KMS-11 (cell line): Measurements from ENCODE around the gene MST1.

ENCODE experiments used
- H2AFZ ChIP-seq: fragments of 200-600 bp; sonication (generic); 2 replicates; pipeline ENCODE4 v1.6.1; 2016; ENCODE audit warnings: antibody characterized with exemption, mixed run types, low read depth
- H3K27ac ChIP-seq: fragments of 200-600 bp; sonication (generic); 2 replicates; pipeline ENCODE4 v1.6.1; 2016; ENCODE audit warnings: mild to moderate bottlenecking, mixed run types
- H3K27me3 ChIP-seq: fragments of 200-600 bp; sonication (generic); 2 replicates; pipeline ENCODE4 v1.6.1; 2017; ENCODE audit warnings: mild to moderate bottlenecking, low read depth, mixed run types, moderate library complexity; ENCODE audit not compliant: insufficient read depth
- H3K36me3 ChIP-seq: fragments of 200-600 bp; sonication (generic); 2 replicates; pipeline ENCODE4 v1.6.1; 2017; ENCODE audit warnings: mild to moderate bottlenecking, mixed run types; ENCODE audit not compliant: insufficient read depth
- H3K4me1 ChIP-seq: fragments of 200-600 bp; sonication (generic); 2 replicates; pipeline ENCODE4 v1.6.1; 2016; ENCODE audit warnings: mild to moderate bottlenecking, low read depth, mixed run types; ENCODE audit not compliant: poor library complexity, severe bottlenecking
- H3K4me2 ChIP-seq: fragments of 200-600 bp; sonication (generic); 2 replicates; pipeline ENCODE4 v1.7.0; 2016; ENCODE audit warnings: mild to moderate bottlenecking, mixed run types
- H3K4me3 ChIP-seq: fragments of 200-600 bp; sonication (generic); IDR thresholded peaks from 2 replicates; pipeline ENCODE4 v1.6.1; 2017; ENCODE audit warnings: low read depth, low read length, mixed read lengths; ENCODE audit not compliant: insufficient read depth
- H3K79me2 ChIP-seq: fragments of 200-600 bp; sonication (generic); 2 replicates; pipeline ENCODE4 v1.6.1; 2016; ENCODE audit warnings: low read depth, mixed run types; ENCODE audit not compliant: insufficient read depth
- H3K9ac ChIP-seq: fragments of 200-600 bp; sonication (generic); 2 replicates; pipeline ENCODE4 v1.6.1; 2016; ENCODE audit warnings: mild to moderate bottlenecking, mixed run types
- H4K20me1 ChIP-seq: fragments of 200-600 bp; sonication (generic); 2 replicates; pipeline ENCODE4 v1.6.1; 2016; ENCODE audit warnings: mild to moderate bottlenecking, mixed run types; ENCODE audit not compliant: insufficient read depth
- TF ChIP-seq, protein P1 (sequence below): fragments of 200-600 bp; sonication (generic); conservative IDR thresholded peaks from 2 replicates; pipeline ENCODE4 v1.6.1; 2017; ENCODE audit warnings: low read depth, mild to moderate bottlenecking, antibody characterized with exemption, low read length, moderate library complexity, mixed read lengths

The MST1 gene

GRCh38 chr3:49675912-49676311, 13.4 kb downstream of the MST1 start:
- TF ChIP-seq, protein P1, sequence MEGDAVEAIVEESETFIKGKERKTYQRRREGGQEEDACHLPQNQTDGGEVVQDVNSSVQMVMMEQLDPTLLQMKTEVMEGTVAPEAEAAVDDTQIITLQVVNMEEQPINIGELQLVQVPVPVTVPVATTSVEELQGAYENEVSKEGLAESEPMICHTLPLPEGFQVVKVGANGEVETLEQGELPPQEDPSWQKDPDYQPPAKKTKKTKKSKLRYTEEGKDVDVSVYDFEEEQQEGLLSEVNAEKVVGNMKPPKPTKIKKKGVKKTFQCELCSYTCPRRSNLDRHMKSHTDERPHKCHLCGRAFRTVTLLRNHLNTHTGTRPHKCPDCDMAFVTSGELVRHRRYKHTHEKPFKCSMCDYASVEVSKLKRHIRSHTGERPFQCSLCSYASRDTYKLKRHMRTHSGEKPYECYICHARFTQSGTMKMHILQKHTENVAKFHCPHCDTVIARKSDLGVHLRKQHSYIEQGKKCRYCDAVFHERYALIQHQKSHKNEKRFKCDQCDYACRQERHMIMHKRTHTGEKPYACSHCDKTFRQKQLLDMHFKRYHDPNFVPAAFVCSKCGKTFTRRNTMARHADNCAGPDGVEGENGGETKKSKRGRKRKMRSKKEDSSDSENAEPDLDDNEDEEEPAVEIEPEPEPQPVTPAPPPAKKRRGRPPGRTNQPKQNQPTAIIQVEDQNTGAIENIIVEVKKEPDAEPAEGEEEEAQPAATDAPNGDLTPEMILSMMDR = no peak
- H3K27ac ChIP-seq = no peak overlapping the region
- no peaks in the 10 kb centered on the region for H3K27me3 ChIP-seq
- H4K20me1 ChIP-seq = no peaks in the 10 kb centered on the region
- H2AFZ ChIP-seq = no peak overlapping the region
- no peaks in the 10 kb centered on the region for H3K36me3 ChIP-seq
- H3K4me2 ChIP-seq = no peak overlapping the region
- H3K9ac ChIP-seq = no peak overlapping the region
- H3K79me2 ChIP-seq = no peaks in the 10 kb centered on the region
- peaks cover 5% of the 10 kb centered on the region for H3K4me1 ChIP-seq
- H3K4me3 ChIP-seq = no peak overlapping the region

- Histone ChIP-seq H4K20me1 (no peaks in the 10 kb centered on the region), H2AFZ (no peak overlapping the region; the same call in 1 of the 2 replicates), H3K27ac (no peak overlapping the region), H3K4me1 (peaks cover 5% of the 10 kb centered on the region), H3K36me3 (no peaks in the 10 kb centered on the region), H3K4me2 (peak overlapping the region; percentile 51), H3K9ac (peak overlapping the region; percentile 86; the same call in 1 of the 2 replicates), H3K27me3 (no peaks in the 10 kb centered on the region), H3K4me3 (no peak overlapping the region), H3K79me2 (no peaks in the 10 kb centered on the region)
- TF ChIP-seq, protein P1 = no peak
Measured at GRCh38 chr3:49674497-49674983, 14.7 kb downstream of the MST1 start.

GRCh38 chr3:49673715-49674496, 15.4 kb downstream of the MST1 start, which contains the start of gene APEH:
Gene APEH (plus strand): TSS chr3:49674351. CDS start chr3:49674402, 51 bp downstream.
- H3K27ac ChIP-seq = peak within 1 kb of the TSS; percentile 82
- peak within 1 kb of the TSS; percentile 54 for H2AFZ ChIP-seq
- H3K4me3 ChIP-seq = no peak within 1 kb of the TSS

DNA sequence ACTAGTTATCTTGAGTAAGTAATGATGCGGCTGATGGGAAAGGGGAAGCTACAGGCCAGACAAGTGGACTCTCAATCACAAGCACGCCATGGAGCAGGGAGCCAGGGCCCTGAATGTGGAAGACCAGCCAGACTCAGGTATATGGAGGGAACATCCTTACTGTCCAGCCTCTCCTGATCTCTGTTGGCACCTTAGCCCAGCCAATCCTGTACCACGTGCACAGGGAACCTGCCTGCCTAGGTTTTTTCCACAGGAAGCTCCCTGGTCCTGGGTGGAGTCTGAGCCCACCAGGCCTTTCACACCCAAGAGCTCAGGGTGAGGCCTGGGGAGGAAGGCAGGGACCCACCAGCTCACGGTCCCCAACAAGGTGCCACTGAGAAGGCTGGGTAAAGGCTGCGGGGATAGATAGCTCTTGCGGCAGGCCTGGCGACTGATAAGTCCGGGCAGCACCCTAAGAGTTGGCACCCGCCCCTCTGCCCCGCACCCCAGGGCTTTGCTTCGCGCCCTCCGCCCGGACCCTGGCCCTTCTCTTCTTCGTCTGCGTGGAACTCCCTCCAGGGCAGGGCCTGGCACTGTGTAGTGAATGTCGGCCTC, 16.1 kb downstream of the MST1 start:
- Histone ChIP-seq H3K79me2 (no peaks in the 10 kb centered on the region), H3K27me3 (no peaks in the 10 kb centered on the region), H3K36me3 (no peaks in the 10 kb centered on the region), H4K20me1 (no peaks in the 10 kb centered on the region), H3K4me2 (peak overlapping the region; percentile 54), H3K27ac (peak overlapping the region; percentile 82), H3K4me3 (no peak overlapping the region), H3K4me1 (peaks cover 5% of the 10 kb centered on the region), H2AFZ (peak overlapping the region; percentile 54), H3K9ac (peak overlapping the region; percentile 86)
- TF ChIP-seq, protein P1 = no peak

More at GRCh38 chr3:49673715-49674496, 15.4 kb downstream of the MST1 start, which contains the start of gene APEH:
- Histone ChIP-seq H3K79me2 (no peaks in the 10 kb centered on the region), H3K9ac (peak within 1 kb of the TSS; percentile 86), H3K36me3 (no peaks in the 10 kb centered on the region), H3K4me1 (peaks cover 5% of the 10 kb centered on the region), H4K20me1 (no peaks in the 10 kb centered on the region), H3K4me2 (peak within 1 kb of the TSS; percentile 54), H3K27me3 (no peaks in the 10 kb centered on the region)
- TF ChIP-seq, protein P1 = no peak
